GM12878 (cell line): Measurements from ENCODE around the gene PDCD1LG2. TPM values are rescaled to one million over a fixed set of nuclear protein-coding genes. Genes with fewer than 3 reads are reported as not detected.

ENCODE experiments used
- CREB1 ChIP-seq: IDR thresholded peaks from 2 replicates; pipeline ENCODE4 v1.6.1; 2012; ENCODE audit warnings: low read depth, mild to moderate bottlenecking, inconsistent platforms
- EP300 ChIP-seq, 2 experiments: fragments of 150-350 bp in 1 of 2; IDR thresholded peaks; 2 replicates each; pipeline ENCODE4 v1.6.1; 2011 to 2012; ENCODE audit warnings: low read depth in 2 of 2, low read length in 2 of 2, borderline replicate concordance in 1 of 2, improper control_type of control experiment in 1 of 2, inconsistent platforms in 1 of 2; ENCODE audit not compliant: control insufficient read depth in 1 of 2
- ETV6 ChIP-seq, 2 experiments: fragments of 450-650 bp in 1 of 2; IDR thresholded peaks in 1 of 2; conservative IDR thresholded peaks in 1 of 2; 2 replicates each; pipeline ENCODE4 v1.6.1; 2014; ENCODE audit warnings: antibody characterized with exemption in 1 of 2, borderline replicate concordance in 1 of 2, low read depth in 1 of 2, mild to moderate bottlenecking in 1 of 2, moderate library complexity in 1 of 2
- HDAC6 ChIP-seq: fragments of 200-600 bp; sonication (generic); IDR thresholded peaks from one replicate; pipeline ENCODE4 v1.8.0; 2017; ENCODE audit warnings: antibody characterized with exemption; ENCODE audit not compliant: unreplicated experiment
- IRF4 ChIP-seq: IDR thresholded peaks from 2 replicates; pipeline ENCODE4 v1.6.1; 2011; ENCODE audit warnings: low read depth, low read length
- NFIC ChIP-seq: IDR thresholded peaks from 2 replicates; pipeline ENCODE4 v1.6.1; 2012; ENCODE audit warnings: low read depth, mild to moderate bottlenecking, inconsistent platforms, low read length, moderate library complexity
- NFXL1 ChIP-seq: fragments of 450-650 bp; IDR thresholded peaks from 2 replicates; pipeline ENCODE4 v1.6.1; 2017; ENCODE audit warnings: antibody characterized with exemption, mild to moderate bottlenecking, borderline replicate concordance
- RCOR1 ChIP-seq: conservative IDR thresholded peaks from 2 replicates; pipeline ENCODE4 v1.6.1; 2012; ENCODE audit warnings: low read depth, low read length, improper control_type of control experiment
- SKIL ChIP-seq: fragments of 450-650 bp; IDR thresholded peaks from 2 replicates; pipeline ENCODE4 v1.6.1; 2017; ENCODE audit warnings: mild to moderate bottlenecking, low read depth, inconsistent platforms; ENCODE audit not compliant: poor library complexity, severe bottlenecking
- SUPT20H ChIP-seq: IDR thresholded peaks from 2 replicates; pipeline ENCODE4 v1.6.1; 2011; ENCODE audit warnings: low read depth, mild to moderate bottlenecking, low read length, moderate library complexity, borderline replicate concordance; ENCODE audit not compliant: control insufficient read depth
- polyA plus RNA-seq, 11 experiments: library from polyadenylated mRNA; depleted of rRNA in 4 of 11; unstranded in 6 of 11; stranded (reverse) in 5 of 11; fragments of >200 nt; fragmentation: Nextera tagmentation in 4 of 11; fragmentation: Illumina TruSeq in 1 of 11; extraction: Ambion mirVana in 4 of 11; extraction: Trizol in 1 of 11; gene quantifications; 1 replicate in 1 of 11; 2 replicates in 10 of 11; pipeline versions ENCODE4 v1.2.1 to v1.2.3, GENCODE V29; 2011 to 2016; ENCODE audit warnings: inconsistent platforms in 2 of 11, missing spikeins in 2 of 11, low read depth in 1 of 11
- total RNA-seq, 4 experiments: library from RNA; depleted of rRNA in 3 of 4; stranded (reverse); fragments of >200 nt in 3 of 4; fragmentation: Illumina TruSeq in 1 of 4; extraction: Trizol in 1 of 4; gene quantifications; 2 replicates each; pipeline versions ENCODE4 v1.2.1 to v1.2.3, GENCODE V29; 2013 to 2021

Gene PDCD1LG2
- total and polyA plus RNA-seq, 10 of the 15 experiments (the other 5 are each of a cell fraction or from before 2014, with no cell fraction given): 1.5 to 37.3 (median 3.0) TPM

GRCh38 chr9:5617749-5618148 lies 107.4 kb downstream of the PDCD1LG2 start (continued):
- no peak for TF ChIP-seq SKIL
- TF ChIP-seq IRF4: 0 out of 2 replicates have a peak, but pooled peaks have one; percentile 68
- no peak for TF ChIP-seq HDAC6
- peak in 1 of 2 experiments; percentile 65; a peak in 2 of 4 replicates for TF ChIP-seq EP300 (IDR thresholded peaks at IDR 0.05; ENCODE audit: borderline replicate concordance in 1 of 2, control insufficient read depth in 1 of 2, low read depth in 2 of 2, low read length in 2 of 2)
- peak; percentile 57 for TF ChIP-seq NFIC
- TF ChIP-seq CREB1: 0 out of 2 replicates have a peak, but pooled peaks have one; percentile 46
- TF ChIP-seq RCOR1: 0 out of 2 replicates have a peak, but pooled peaks have one; percentile 67
- TF ChIP-seq ETV6 (conservative IDR thresholded peaks at IDR 0.05 in 1 of 2, IDR thresholded peaks at IDR 0.05 in 1 of 2; ENCODE audit: borderline replicate concordance in 1 of 2, low read depth in 1 of 2): peak in 1 of 2 experiments; percentile 83; a peak in 2 of 4 replicates
- TF ChIP-seq SUPT20H: no peak
- TF ChIP-seq NFXL1: no peak
- TF ChIP-seq, all 136 proteins: peak for 26
